HCT116 (cell line): Measurements from ENCODE around the gene ARID1A. TPM values are rescaled to one million over a fixed set of nuclear protein-coding genes. Genes with fewer than 3 reads are reported as not detected.

Source experiments
- ATAC-seq: fragments of 200-7000 bp; cut with Tn5 transposase; 2 replicates; pipeline ENCODE4 v1.9.1; 2020; ENCODE audit warnings: mild to moderate bottlenecking, moderate library complexity
- BruUV-seq: library from RNA; stranded (reverse); fragments of 400-500 nt; replicated peaks from 2 replicates; lab custom pipeline; 2021; lab: Mats Ljungman, UMichigan
- CTCF ChIA-PET: fragments of 300-600 bp; sonication (Branson Sonifier 250); formaldehyde crosslinking; loops from one replicate; lab custom pipeline; 2021; ENCODE audit warnings: antibody characterized with exemption; lab: Charles Lee
- POLR2A ChIA-PET: fragments of 300-600, 350-600 bp; sonication (Branson Sonifier 250); formaldehyde crosslinking; loops from one replicate; lab custom pipeline; 2021; ENCODE audit warnings: antibody characterized with exemption; lab: Charles Lee
- RAD21 ChIA-PET, 2 experiments: fragments of 300-600 bp; sonication (Branson Sonifier 250); formaldehyde crosslinking; loops; one replicate each; lab custom pipeline; 2023; ENCODE audit warnings: low total read pairs in 2 of 2; ENCODE audit not compliant: uncharacterized antibody in 2 of 2, unreplicated experiment in 2 of 2, low non-redundant PET in 1 of 2; lab: Charles Lee
- DNase-seq: peaks from one replicate; pipeline ENCODE4 v3.0.0-alpha.2; 2010; ENCODE audit warnings: low read depth, low spot score
- H2AFZ ChIP-seq: fragments of 200-600 bp; shearing (Covaris generic), sonication (generic); 2 replicates; pipeline ENCODE4 v1.6.1; 2017; ENCODE audit warnings: low read depth, mixed run types, mixed read lengths, antibody characterized with exemption, low read length; ENCODE audit not compliant: poor library complexity, severe bottlenecking
- H3K27ac ChIP-seq: 2 replicates; pipeline ENCODE4 v1.5.1; 2012; ENCODE audit warnings: low read depth, low read length
- H3K27me3 ChIP-seq: fragments of 200-600 bp; sonication (generic); 2 replicates; pipeline ENCODE4 v1.6.1; 2016; ENCODE audit warnings: mixed run types, low read length, mixed read lengths; ENCODE audit not compliant: insufficient read depth
- H3K36me3 ChIP-seq, 2 experiments: fragments of 200-500 bp in 1 of 2; fragments of 200-600 bp in 1 of 2; sonication (Bioruptor generic) in 1 of 2; sonication (generic) in 1 of 2; 2 replicates each; pipeline versions ENCODE4 v1.5.1 to v1.6.1; 2014 to 2016; ENCODE audit warnings: low read length in 2 of 2, inconsistent platforms in 1 of 2, mixed read lengths in 1 of 2, mixed run types in 1 of 2; ENCODE audit not compliant: insufficient read depth in 2 of 2, control insufficient read depth in 1 of 2
- H3K4me1 ChIP-seq, 2 experiments: fragments of 200-600 bp in 1 of 2; sonication (generic) in 1 of 2; 2 replicates each; pipeline versions ENCODE4 v1.5.1 to v1.6.1; 2012 to 2017; ENCODE audit warnings: low read length in 2 of 2, inconsistent platforms in 1 of 2, mild to moderate bottlenecking in 1 of 2, mixed read lengths in 1 of 2, mixed run types in 1 of 2, moderate library complexity in 1 of 2; ENCODE audit not compliant: insufficient read depth in 2 of 2, control insufficient read depth in 1 of 2
- H3K4me2 ChIP-seq: fragments of 200-600 bp; sonication (generic); 2 replicates; pipeline ENCODE4 v1.6.1; 2017; ENCODE audit warnings: mixed run types, low read length, mixed read lengths
- H3K4me3 ChIP-seq, 2 experiments: fragments of 200-600 bp in 1 of 2; sonication (generic) in 1 of 2; replicated peaks in 1 of 2; 2 replicates each; pipeline ENCODE4 v1.5.1; 2011 to 2016; ENCODE audit warnings: low read length in 2 of 2, control low read depth in 1 of 2, low read depth in 1 of 2, mild to moderate bottlenecking in 1 of 2, mixed read lengths in 1 of 2, mixed run types in 1 of 2
- H3K79me2 ChIP-seq: fragments of 200-600 bp; sonication (generic); 2 replicates; pipeline ENCODE4 v1.6.1; 2017; ENCODE audit warnings: mild to moderate bottlenecking, mixed run types, low read length, moderate library complexity, mixed read lengths; ENCODE audit not compliant: insufficient read depth
- H3K9ac ChIP-seq: fragments of 200-600 bp; sonication (generic); 2 replicates; pipeline ENCODE4 v1.6.1; 2016; ENCODE audit warnings: low read length, mixed read lengths
- H3K9me2 ChIP-seq: fragments of 200-600 bp; sonication (generic), shearing (Covaris generic); 2 replicates; pipeline ENCODE4 v1.6.1; 2017; ENCODE audit warnings: mixed run types, mild to moderate bottlenecking, moderate library complexity; ENCODE audit not compliant: insufficient read depth
- H3K9me3 ChIP-seq, 2 experiments: fragments of 200-500 bp in 1 of 2; fragments of 200-600 bp in 1 of 2; sonication (Bioruptor generic) in 1 of 2; sonication (generic) in 1 of 2; 2 replicates each; pipeline ENCODE4 v1.6.1; 2014 to 2017; ENCODE audit warnings: low read length in 2 of 2, mixed read lengths in 2 of 2, inconsistent platforms in 1 of 2, low read depth in 1 of 2, mild to moderate bottlenecking in 1 of 2, mixed run types in 1 of 2, moderate library complexity in 1 of 2; ENCODE audit not compliant: control insufficient read depth in 1 of 2, insufficient read depth in 1 of 2
- H4K20me1 ChIP-seq: fragments of 200-600 bp; sonication (generic), shearing (Covaris generic); 2 replicates; pipeline ENCODE4 v1.6.1; 2017; ENCODE audit warnings: mixed run types, mild to moderate bottlenecking, moderate library complexity; ENCODE audit not compliant: insufficient read depth
- CBX3 ChIP-seq: IDR thresholded peaks from 2 replicates; pipeline ENCODE4 v1.6.1; 2012; ENCODE audit warnings: low read depth
- CEBPB ChIP-seq: IDR thresholded peaks from 2 replicates; pipeline ENCODE4 v1.6.1; 2012; ENCODE audit warnings: low read depth
- CTCF ChIP-seq, 3 experiments: fragments of 200-600 bp in 1 of 3; sonication (generic) in 1 of 3; IDR thresholded peaks in 2 of 3; conservative IDR thresholded peaks in 1 of 3; 2 replicates each; pipeline ENCODE4 v1.5.1; 2012 to 2017; ENCODE audit warnings: low read depth in 2 of 3, low read length in 2 of 3, antibody characterized with exemption in 1 of 3, borderline replicate concordance in 1 of 3, control low read depth in 1 of 3, mild to moderate bottlenecking in 1 of 3, mixed read lengths in 1 of 3, mixed run types in 1 of 3, moderate library complexity in 1 of 3; ENCODE audit not compliant: insufficient read depth in 1 of 3
- EGR1 ChIP-seq: IDR thresholded peaks from 2 replicates; pipeline ENCODE4 v1.6.1; 2012; ENCODE audit warnings: low read depth
- ELF1 ChIP-seq: IDR thresholded peaks from 2 replicates; pipeline ENCODE4 v1.6.1; 2012; ENCODE audit warnings: low read depth, borderline replicate concordance
- EZH2phosphoT487 ChIP-seq: fragments of 200-600 bp; IDR thresholded peaks from 2 replicates; pipeline ENCODE4 v1.6.1; 2018; ENCODE audit warnings: antibody characterized with exemption, borderline replicate concordance
- FOSL1 ChIP-seq: IDR thresholded peaks from 2 replicates; pipeline ENCODE4 v1.6.1; 2012; ENCODE audit warnings: low read depth
- POLR2A ChIP-seq: IDR thresholded peaks from 2 replicates; pipeline ENCODE4 v1.7.0; 2011; ENCODE audit warnings: borderline replicate concordance; ENCODE audit not compliant: insufficient read depth, insufficient read length; ENCODE audit errors: extremely low read depth
- RAD21 ChIP-seq: IDR thresholded peaks from 2 replicates; pipeline ENCODE4 v1.6.1; 2012; ENCODE audit warnings: low read depth, mild to moderate bottlenecking
- REST ChIP-seq: IDR thresholded peaks from 2 replicates; pipeline ENCODE4 v1.6.1; 2012; ENCODE audit warnings: low read depth
- SP1 ChIP-seq: IDR thresholded peaks from 2 replicates; pipeline ENCODE4 v1.6.1; 2012; ENCODE audit warnings: low read depth
- SRF ChIP-seq: IDR thresholded peaks from 2 replicates; pipeline ENCODE4 v1.6.1; 2012; ENCODE audit warnings: low read depth
- YY1 ChIP-seq: IDR thresholded peaks from 2 replicates; pipeline ENCODE4 v1.6.1; 2011; ENCODE audit warnings: low read length, low read depth, moderate library complexity, mild to moderate bottlenecking; ENCODE audit not compliant: insufficient replicate concordance; ENCODE audit errors: extremely low read depth
- ZFX ChIP-seq: fragments of 450-650 bp; IDR thresholded peaks from 2 replicates; pipeline ENCODE4 v1.6.1; 2017
- ZNF274 ChIP-seq: fragments of 200-500 bp; sonication (Bioruptor generic); IDR thresholded peaks from 2 replicates; pipeline ENCODE4 v1.6.1; 2014; ENCODE audit warnings: mild to moderate bottlenecking, low read depth, low read length, inconsistent platforms
- intact Hi-C: fragments of 100-400 bp; cut with micrococcal nuclease; formaldehyde crosslinking; loops from 2 replicates; pipeline ENCODE4 v1.10.0; 2022
- total RNA-seq: library from RNA; stranded (reverse); gene quantifications from one replicate; pipeline ENCODE4 v1.2.1, GENCODE V29; 2021; ENCODE audit not compliant: unreplicated experiment
- TF ChIP-seq, protein P1 (sequence below): IDR thresholded peaks from 2 replicates; pipeline ENCODE4 v1.6.1; 2012

Gene ARID1A
- total RNA-seq, 1 experiment from 2014 or later: 62.8 TPM

GRCh38 chr1:26745191-26745590, 49.4 kb downstream of the ARID1A start:
- Histone ChIP-seq H4K20me1 (peaks cover 2% of the 10 kb centered on the region; the same call in 1 of the 2 replicates), H3K9me3 (no peaks in the 10 kb centered on the region), H3K4me2 (no peak overlapping the region), H3K4me1 (peaks cover 10 to 31% of the 10 kb centered on the region in 2 experiments), H3K36me3 (peaks cover 15 to 26% of the 10 kb centered on the region in 2 experiments), H3K9me2 (no peaks in the 10 kb centered on the region), H3K27me3 (no peaks in the 10 kb centered on the region), H3K9ac (no peak overlapping the region), H2AFZ (no peak overlapping the region), H3K79me2 (peaks cover 94% of the 10 kb centered on the region), H3K27ac (no peak overlapping the region), H3K4me3 (no peak overlapping the region)
- DNase-seq: no peak
- CTCF ChIA-PET: interaction anchor here (1.3 kb wide), 1 partner anchor 44 kb away, joined by 3 read pairs; no protein-coding TSS in a partner anchor
- intact Hi-C loops: no loop called here
- no peak for TF ChIP-seq EZH2phosphoT487
- ATAC-seq: no peak
- RAD21 ChIA-PET: no interaction called here
- POLR2A ChIA-PET: no interaction called here
- BruUV-seq: no TSS peak

GRCh38 chr1:26747048-26747447, 51.2 kb downstream of the ARID1A start:
- no peaks in the 10 kb centered on the region for H3K9me3 ChIP-seq
- intact Hi-C loops: no loop called here
- H3K4me1 ChIP-seq: peaks cover 11 to 38% of the 10 kb centered on the region in 2 experiments
- H3K9ac ChIP-seq: no peak overlapping the region
- CTCF ChIA-PET: no interaction called here
- H3K79me2 ChIP-seq: peaks cover 94% of the 10 kb centered on the region
- H3K27me3 ChIP-seq: no peaks in the 10 kb centered on the region
- H3K4me3 ChIP-seq: no peak overlapping the region
- POLR2A ChIA-PET: no interaction called here
- TF ChIP-seq CTCF (IDR thresholded peaks at IDR 0.05 in 2 of 3, conservative IDR thresholded peaks at IDR 0.05 in 1 of 3; ENCODE audit: borderline replicate concordance in 1 of 3, insufficient read depth in 1 of 3, low read depth in 2 of 3, low read length in 2 of 3): no peak
- no peak for TF ChIP-seq SRF
- TF ChIP-seq EGR1: no peak
- TF ChIP-seq CBX3: no peak
- no peak for TF ChIP-seq FOSL1
- no peak for TF ChIP-seq ELF1
- TF ChIP-seq REST: no peak
- no peak for TF ChIP-seq ZFX
- TF ChIP-seq CEBPB: no peak
- no peak for TF ChIP-seq POLR2A
- no peak for TF ChIP-seq ZNF274
- TF ChIP-seq, protein P1, sequence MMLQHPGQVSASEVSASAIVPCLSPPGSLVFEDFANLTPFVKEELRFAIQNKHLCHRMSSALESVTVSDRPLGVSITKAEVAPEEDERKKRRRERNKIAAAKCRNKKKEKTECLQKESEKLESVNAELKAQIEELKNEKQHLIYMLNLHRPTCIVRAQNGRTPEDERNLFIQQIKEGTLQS: no peak
- no peak for TF ChIP-seq RAD21
- TF ChIP-seq SP1: no peak
- no peak for TF ChIP-seq YY1
- TF ChIP-seq, all 23 proteins: peak for 0
- ATAC-seq (no peak), DNase-seq (no peak)
- H3K27ac ChIP-seq: no peak overlapping the region
- H3K36me3 ChIP-seq: peaks cover 15 to 19% of the 10 kb centered on the region in 2 experiments; a peak in 3 of 4 replicates
- H3K4me2 ChIP-seq: no peak overlapping the region
- 0 out of 2 replicates have a peak, but pooled peaks cover 2% of the 10 kb centered on the region for H4K20me1 ChIP-seq
- H3K9me2 ChIP-seq: no peaks in the 10 kb centered on the region
- RAD21 ChIA-PET: no interaction called here
- H2AFZ ChIP-seq: no peak overlapping the region
- no TSS peak for BruUV-seq
